Measurements from ENCODE around the gene WAPL.
A peak's percentile ranks its signal among the peaks of the same experiment; 100 is the strongest.

DNA sequence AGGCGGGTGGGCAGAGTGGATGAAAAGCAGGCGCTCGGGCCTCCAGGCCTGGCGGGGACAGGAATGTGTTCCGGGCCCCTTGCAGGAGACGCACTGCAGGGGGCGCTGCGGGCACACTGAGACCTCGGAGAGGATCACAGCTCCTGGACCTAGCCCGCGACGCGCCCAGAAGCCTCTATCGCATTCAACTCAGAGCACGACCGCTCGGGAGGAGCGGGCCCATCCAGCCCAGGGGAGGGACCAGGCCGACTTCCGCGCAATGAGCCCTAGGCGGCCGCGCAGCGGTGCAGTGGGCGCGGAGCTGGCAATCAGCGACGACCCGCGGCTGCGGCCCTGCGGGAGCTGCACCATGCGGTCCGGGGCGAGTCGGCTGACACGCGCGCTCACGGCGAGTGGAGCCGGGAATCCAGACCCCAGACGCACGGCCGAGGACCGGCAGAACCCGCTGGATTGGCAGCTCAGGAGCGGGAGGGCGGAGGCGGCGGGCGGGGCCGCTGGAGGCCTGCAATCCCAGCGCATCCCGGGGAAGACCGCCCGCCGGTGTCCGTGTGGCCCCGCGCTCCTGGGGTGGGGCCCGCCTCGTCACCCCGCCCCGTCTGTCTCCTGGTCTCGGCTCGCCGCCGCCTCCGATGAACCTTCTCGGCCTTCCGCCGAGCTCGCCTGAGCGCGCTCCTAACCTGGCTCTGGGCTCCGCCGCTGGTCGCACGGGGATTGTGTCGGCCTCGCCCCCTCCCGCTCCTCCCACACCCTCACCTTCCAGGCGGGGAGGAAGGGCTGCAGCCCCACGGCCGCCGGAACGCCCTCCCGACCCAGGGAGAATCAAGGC, 121.5 kb downstream of the WAPL start:
- TF ChIP-seq, protein P1, sequence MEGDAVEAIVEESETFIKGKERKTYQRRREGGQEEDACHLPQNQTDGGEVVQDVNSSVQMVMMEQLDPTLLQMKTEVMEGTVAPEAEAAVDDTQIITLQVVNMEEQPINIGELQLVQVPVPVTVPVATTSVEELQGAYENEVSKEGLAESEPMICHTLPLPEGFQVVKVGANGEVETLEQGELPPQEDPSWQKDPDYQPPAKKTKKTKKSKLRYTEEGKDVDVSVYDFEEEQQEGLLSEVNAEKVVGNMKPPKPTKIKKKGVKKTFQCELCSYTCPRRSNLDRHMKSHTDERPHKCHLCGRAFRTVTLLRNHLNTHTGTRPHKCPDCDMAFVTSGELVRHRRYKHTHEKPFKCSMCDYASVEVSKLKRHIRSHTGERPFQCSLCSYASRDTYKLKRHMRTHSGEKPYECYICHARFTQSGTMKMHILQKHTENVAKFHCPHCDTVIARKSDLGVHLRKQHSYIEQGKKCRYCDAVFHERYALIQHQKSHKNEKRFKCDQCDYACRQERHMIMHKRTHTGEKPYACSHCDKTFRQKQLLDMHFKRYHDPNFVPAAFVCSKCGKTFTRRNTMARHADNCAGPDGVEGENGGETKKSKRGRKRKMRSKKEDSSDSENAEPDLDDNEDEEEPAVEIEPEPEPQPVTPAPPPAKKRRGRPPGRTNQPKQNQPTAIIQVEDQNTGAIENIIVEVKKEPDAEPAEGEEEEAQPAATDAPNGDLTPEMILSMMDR (IDR thresholded peaks at IDR 0.05) = peak; percentile 89 to 98 (median 93)
- peak; percentile 44 to 51 for TF ChIP-seq POLR2A (IDR thresholded peaks at IDR 0.05)

Measured in adrenal gland (tissue), 5 donors.